HL-60 (cell line): ENCODE data around the gene STEAP1B.

Experiments
- DNase-seq, 2 experiments: peaks; one replicate each; pipeline ENCODE4 v3.0.0-alpha.2; 2010 to 2020; ENCODE audit warnings: low read depth in 1 of 2, low spot score in 1 of 2
- H3K27ac ChIP-seq: fragments of 250-450 bp; sonication (Bioruptor Pico); replicated peaks from 2 replicates; pipeline ENCODE4 v1.5.1; 2020; ENCODE audit warnings: mild to moderate bottlenecking, moderate library complexity
- H3K27me3 ChIP-seq: fragments of 250-450 bp; sonication (Bioruptor Pico); 2 replicates; pipeline ENCODE4 v1.5.1; 2021; ENCODE audit warnings: mild to moderate bottlenecking, moderate library complexity; ENCODE audit not compliant: insufficient read depth, poor library complexity, severe bottlenecking
- H3K4me3 ChIP-seq: replicated peaks from 2 replicates; pipeline ENCODE4 v1.5.1; 2011; ENCODE audit warnings: mild to moderate bottlenecking, control low read depth, low read length; ENCODE audit not compliant: insufficient read depth
- CTCF ChIP-seq: IDR thresholded peaks from one replicate; pipeline ENCODE4 v1.5.1; 2011; ENCODE audit warnings: low read length, control low read depth, inconsistent platforms; ENCODE audit not compliant: insufficient read depth
- GABPA ChIP-seq: IDR thresholded peaks from 2 replicates; pipeline ENCODE4 v1.6.1; 2012; ENCODE audit warnings: low read depth
- POLR2AphosphoS5 ChIP-seq: IDR thresholded peaks from 2 replicates; pipeline ENCODE4 v1.6.1; 2012; ENCODE audit warnings: low read depth
- REST ChIP-seq: IDR thresholded peaks from 2 replicates; pipeline ENCODE4 v1.6.1; 2012; ENCODE audit warnings: low read depth; ENCODE audit not compliant: insufficient replicate concordance
- SPI1 ChIP-seq: IDR thresholded peaks from 2 replicates; pipeline ENCODE4 v1.6.1; 2012; ENCODE audit warnings: low read depth, mild to moderate bottlenecking, borderline replicate concordance

The STEAP1B gene

GRCh38 chr7:22373911-22374310 lies 126.1 kb downstream of the STEAP1B start:
- TF ChIP-seq SPI1 (no peak), REST (no peak), GABPA (no peak), POLR2AphosphoS5 (no peak), CTCF (no peak)
- Histone ChIP-seq H3K27ac (no peak overlapping the region), H3K27me3 (peaks cover 19% of the 10 kb centered on the region), H3K4me3 (no peak overlapping the region)
- no peak for DNase-seq

- Histone ChIP-seq H3K4me3 (no peak overlapping the region), H3K27me3 (peaks cover 21% of the 10 kb centered on the region), H3K27ac (no peak overlapping the region)
- no peak for DNase-seq
- TF ChIP-seq GABPA (no peak), POLR2AphosphoS5 (no peak), SPI1 (no peak), REST (no peak), CTCF (no peak)
Observed at GRCh38 chr7:22373388-22373787, 126.6 kb downstream of the STEAP1B start.

GRCh38 chr7:22372863-22373262 lies 127.1 kb downstream of the STEAP1B start:
- H3K27me3 ChIP-seq: peaks cover 21% of the 10 kb centered on the region
- H3K4me3 ChIP-seq: no peak overlapping the region
- H3K27ac ChIP-seq: no peak overlapping the region
- no peak for DNase-seq
- no peak for TF ChIP-seq REST
- TF ChIP-seq SPI1: no peak
- TF ChIP-seq CTCF: no peak
- TF ChIP-seq POLR2AphosphoS5: no peak
- TF ChIP-seq GABPA: no peak
